ENCODE data around the gene EMSY. TPM values are rescaled to one million over a fixed set of nuclear protein-coding genes. Genes with fewer than 3 reads are reported as not detected.

Gene EMSY
- total and polyA plus RNA-seq, 11 donors = 5.8 to 37.6 (median 16.6) TPM

GRCh38 chr11:76493626-76494539 is 49.1 kb downstream of the EMSY start:
- Histone ChIP-seq H3K4me3 (no peak overlapping the region), H3K36me3 (peaks cover 0 to 72% (median 42%) of the 10 kb centered on the region in 9 donors), H3K27ac (no peak overlapping the region), H3K9me3 (no peaks in the 10 kb centered on the region), H3K27me3 (no peaks in the 10 kb centered on the region), H3K4me1 (peaks cover 0 to 4% (median 0%) of the 10 kb centered on the region in 12 donors)
- intact Hi-C loops (cut with DNase I) = no loop called here
- TF ChIP-seq CTCF (IDR thresholded peaks at IDR 0.05) = no peak
- TF ChIP-seq POLR2A (IDR thresholded peaks at IDR 0.05) = no peak
- DNase-seq (no peak), ATAC-seq (no peak)
- WGBS, 4 donors = 93 to 96% (median 95%) methylated on average over 17 to 25 of the region's 25 CpGs

GRCh38 chr11:76495019-76495418 is 50.2 kb downstream of the EMSY start:
- peaks cover 0 to 4% (median 0%) of the 10 kb centered on the region in 12 donors for H3K4me1 ChIP-seq
- no peak for ATAC-seq
- 94 to 100% (median 98%) methylated on average over 3 of the region's 3 CpGs for WGBS, 4 donors
- no peaks in the 10 kb centered on the region for H3K9me3 ChIP-seq
- TF ChIP-seq CTCF (IDR thresholded peaks at IDR 0.05) = no peak
- TF ChIP-seq POLR2A (IDR thresholded peaks at IDR 0.05) = no peak
- no peaks in the 10 kb centered on the region for H3K27me3 ChIP-seq
- DNase-seq = no peak
- H3K36me3 ChIP-seq = peaks cover 0 to 66% (median 42%) of the 10 kb centered on the region in 9 donors
- H3K27ac ChIP-seq = peak overlapping the region in 1 of 12 donors; percentile 56
- intact Hi-C loops (cut with DNase I) = no loop called here
- no peak overlapping the region for H3K4me3 ChIP-seq

GRCh38 chr11:76496174-76496573 is 51.4 kb downstream of the EMSY start:
- TF ChIP-seq CTCF (IDR thresholded peaks at IDR 0.05) = no peak
- no peak for TF ChIP-seq POLR2A (IDR thresholded peaks at IDR 0.05)
- DNase-seq (no peak), ATAC-seq (no peak)
- Histone ChIP-seq H3K4me3 (no peak overlapping the region), H3K4me1 (peaks cover 0 to 4% (median 0%) of the 10 kb centered on the region in 12 donors), H3K27ac (no peak overlapping the region), H3K27me3 (no peaks in the 10 kb centered on the region), H3K36me3 (peaks cover 0 to 69% (median 51%) of the 10 kb centered on the region in 9 donors), H3K9me3 (peaks cover 0 to 4% (median 0%) of the 10 kb centered on the region in 12 donors)
- intact Hi-C loops (cut with DNase I) = no loop called here
- 92 to 100% (median 98%) methylated on average over 1 of the region's 1 CpG for WGBS, 4 donors

- 95 to 98% (median 97%) methylated on average over 5 of the region's 5 CpGs for WGBS, 4 donors
- Histone ChIP-seq H3K4me1 (no peaks in the 10 kb centered on the region), H3K27me3 (no peaks in the 10 kb centered on the region), H3K9me3 (peaks cover 0 to 12% (median 0%) of the 10 kb centered on the region in 12 donors), H3K27ac (no peak overlapping the region), H3K36me3 (peaks cover 0 to 52% (median 28%) of the 10 kb centered on the region in 9 donors), H3K4me3 (no peak overlapping the region)
- TF ChIP-seq CTCF (IDR thresholded peaks at IDR 0.05) (no peak), POLR2A (IDR thresholded peaks at IDR 0.05) (no peak)
- ATAC-seq = no peak
- DNase-seq = no peak
- intact Hi-C loops (cut with DNase I) = loop anchor here in 1 of 10 donors (10.0 kb wide), 1 partner anchor 297 kb away; the partner anchor contains the start of gene WNT11
Observed at GRCh38 chr11:76501526-76502202, 56.8 kb downstream of the EMSY start.
